ENCODE data around the gene RRM1.

RRM1 gene

DNA sequence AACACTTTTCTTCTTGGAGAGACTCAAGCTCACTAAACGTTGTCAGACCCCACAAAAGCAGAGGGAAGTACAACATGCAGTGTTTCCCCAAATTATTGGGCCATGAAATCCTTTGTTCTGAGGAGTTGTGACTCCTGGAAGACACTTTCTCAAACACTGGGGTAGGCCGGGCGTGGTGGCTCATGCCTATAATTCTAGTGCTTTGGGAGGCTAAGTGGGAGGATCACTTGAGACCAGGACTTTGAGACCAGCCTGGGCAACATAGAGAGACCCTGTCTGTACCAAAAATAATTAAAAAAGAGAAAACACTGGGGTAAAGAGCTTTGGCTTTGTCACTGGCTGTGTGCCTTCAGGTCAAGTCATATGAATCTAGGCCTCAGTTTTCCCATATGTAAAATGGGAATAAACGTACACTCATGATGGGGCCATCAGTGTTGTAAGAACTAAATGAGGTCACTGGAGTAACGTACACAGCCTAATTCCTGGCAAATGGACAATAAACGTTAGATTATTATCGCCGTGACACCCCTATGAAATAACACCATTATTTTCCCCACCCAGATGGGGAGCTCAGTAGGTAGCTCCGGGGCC is 92.0 kb downstream of the RRM1 start:
- H3K4me3 ChIP-seq (replicated peaks; ENCODE audit: low read depth, low read length) = no peak overlapping the region
- no peaks in the 10 kb centered on the region for H3K36me3 ChIP-seq (ENCODE audit: control insufficient read depth, insufficient read depth, low read length)
- no peak for DNase-seq (ENCODE audit: extremely low read depth, insufficient read length)
- no peaks in the 10 kb centered on the region; the same call in 1 of the 2 replicates for H3K27me3 ChIP-seq (replicated peaks; ENCODE audit: control insufficient read depth, insufficient read depth, low read length)
- no peak for TF ChIP-seq CTCF (IDR thresholded peaks at IDR 0.05; ENCODE audit: insufficient read depth, low read length, poor library complexity, severe bottlenecking)

- peak; percentile 89 for TF ChIP-seq CTCF (IDR thresholded peaks at IDR 0.05; ENCODE audit: insufficient read depth, low read length, poor library complexity, severe bottlenecking)
- peak; percentile 81 for DNase-seq (ENCODE audit: extremely low read depth, insufficient read length)
- Histone ChIP-seq H3K36me3 (ENCODE audit: control insufficient read depth, insufficient read depth, low read length) (no peaks in the 10 kb centered on the region), H3K4me3 (replicated peaks; ENCODE audit: low read depth, low read length) (peak overlapping the region; percentile 41), H3K27me3 (replicated peaks; ENCODE audit: control insufficient read depth, insufficient read depth, low read length) (no peaks in the 10 kb centered on the region; the same call in 1 of the 2 replicates)
These were observed 92.7 kb downstream of the RRM1 start for GRCh38 chr11:4187055-4187988.
